H1 (cell line): ENCODE measurements around the gene FGF1. TPM values are rescaled to one million over a fixed set of nuclear protein-coding genes. Genes with fewer than 3 reads are reported as not detected.

ENCODE experiments used
- CTCF ChIA-PET: fragments of 300-600 bp; sonication (Branson Sonifier 250); formaldehyde crosslinking; loops from one replicate; lab custom pipeline; 2021; ENCODE audit not compliant: partially characterized antibody; lab: Charles Lee
- POLR2A ChIA-PET: fragments of 300-600 bp; sonication (Branson Sonifier 250); formaldehyde crosslinking; loops from one replicate; lab custom pipeline; 2021; ENCODE audit warnings: inconsistent platforms; ENCODE audit not compliant: partially characterized antibody; lab: Charles Lee
- DNase-seq, 2 experiments: peaks; one replicate each; pipeline versions ENCODE4 v3.0.0 to v3.0.0-alpha.2; 2010 to 2022; ENCODE audit warnings: low spot score in 2 of 2, low read depth in 1 of 2, mixed read lengths in 1 of 2
- FAIRE-seq: peaks from 2 replicates; lab custom pipeline; 2011; peaks lifted over from hg19 to GRCh38; lab: Jason Lieb, UNC
- H2AFZ ChIP-seq: 2 replicates; pipeline ENCODE4 v1.8.1; 2012; ENCODE audit warnings: low read length, inconsistent platforms
- H2AK5ac ChIP-seq: 2 replicates; pipeline ENCODE4 v1.6.1; 2013; ENCODE audit warnings: low read depth, low read length
- H2BK120ac ChIP-seq: replicated peaks from 2 replicates; pipeline ENCODE3; 2013; ENCODE audit warnings: low read depth, low read length, inconsistent platforms
- H2BK12ac ChIP-seq: 2 replicates; pipeline ENCODE4 v1.6.1; 2013; ENCODE audit warnings: low read depth, low read length
- H2BK15ac ChIP-seq: 2 replicates; pipeline ENCODE4 v1.6.1; 2013; ENCODE audit warnings: low read length
- H2BK20ac ChIP-seq: 2 replicates; pipeline ENCODE4 v1.6.1; 2013; ENCODE audit warnings: low read length
- H2BK5ac ChIP-seq: 2 replicates; pipeline ENCODE4 v1.6.1; 2013; ENCODE audit warnings: low read depth, low read length
- H3K14ac ChIP-seq: 2 replicates; pipeline ENCODE4 v1.6.1; 2013; ENCODE audit warnings: inconsistent platforms; ENCODE audit not compliant: insufficient read length
- H3K18ac ChIP-seq: 2 replicates; pipeline ENCODE4 v1.6.1; 2013; ENCODE audit warnings: low read length; ENCODE audit errors: extremely low read depth
- H3K23ac ChIP-seq: 2 replicates; pipeline ENCODE4 v1.6.1; 2013; ENCODE audit warnings: inconsistent platforms; ENCODE audit not compliant: insufficient read length
- H3K23me2 ChIP-seq: 2 replicates; pipeline ENCODE4 v1.6.1; 2013; ENCODE audit warnings: low read depth, low read length
- H3K27ac ChIP-seq: 2 replicates; pipeline ENCODE4 v1.6.1; 2011; ENCODE audit warnings: low read depth, low read length, inconsistent platforms
- H3K27me3 ChIP-seq, 4 experiments: replicated peaks in 1 of 4; 1 replicate in 1 of 4; 2 replicates in 3 of 4; pipeline versions ENCODE4 v1.6.1 to v1.8.1; 2011 to 2013; ENCODE audit warnings: low read length in 3 of 4, mild to moderate bottlenecking in 3 of 4, inconsistent platforms in 2 of 4, mixed read lengths in 2 of 4, moderate library complexity in 1 of 4; ENCODE audit not compliant: control insufficient read depth in 3 of 4, insufficient read depth in 3 of 4; ENCODE audit errors: extremely low read depth in 1 of 4
- H3K36me3 ChIP-seq, 4 experiments: 2 replicates each; pipeline versions ENCODE4 v1.6.1 to v1.8.1; 2011 to 2013; ENCODE audit warnings: mild to moderate bottlenecking in 4 of 4, low read length in 3 of 4, moderate library complexity in 2 of 4, control low read depth in 1 of 4, inconsistent platforms in 1 of 4; ENCODE audit not compliant: insufficient read depth in 4 of 4, control insufficient read depth in 2 of 4
- H3K4ac ChIP-seq: replicated peaks from 2 replicates; pipeline ENCODE3; 2013; ENCODE audit warnings: low read length, low read depth, mixed read lengths, inconsistent platforms; ENCODE audit not compliant: insufficient read length
- H3K4me1 ChIP-seq, 4 experiments: replicated peaks in 1 of 4; 1 replicate in 1 of 4; 2 replicates in 3 of 4; pipeline versions ENCODE4 v1.6.1 to v1.8.1; 2011 to 2013; ENCODE audit warnings: low read length in 3 of 4, inconsistent platforms in 2 of 4, mixed read lengths in 1 of 4; ENCODE audit not compliant: insufficient read depth in 4 of 4, control insufficient read depth in 3 of 4
- H3K4me2 ChIP-seq, 2 experiments: 2 replicates each; pipeline versions ENCODE4 v1.6.1 to v1.8.1; 2011 to 2013; ENCODE audit warnings: low read depth in 2 of 2, low read length in 2 of 2, control low read depth in 1 of 2, inconsistent platforms in 1 of 2, mild to moderate bottlenecking in 1 of 2; ENCODE audit not compliant: insufficient read depth in 1 of 2
- H3K4me3 ChIP-seq, 4 experiments: fragments of 200-600, 300-600 bp in 1 of 4; sonication (generic), shearing (Covaris generic), sonication (Bioruptor Twin) in 1 of 4; 2 replicates each; pipeline versions ENCODE4 v1.5.1 to v1.8.1; 2011 to 2016; ENCODE audit warnings: low read length in 4 of 4, low read depth in 3 of 4, control low read depth in 2 of 4, inconsistent platforms in 2 of 4, mild to moderate bottlenecking in 2 of 4, mixed read lengths in 1 of 4, moderate library complexity in 1 of 4; ENCODE audit not compliant: insufficient read depth in 2 of 4; ENCODE audit errors: extremely low read depth in 1 of 4
- H3K56ac ChIP-seq: replicated peaks from 2 replicates; pipeline ENCODE3; 2013; ENCODE audit warnings: low read depth, mild to moderate bottlenecking, mixed read lengths, low read length, inconsistent platforms; ENCODE audit not compliant: insufficient read length
- H3K79me1 ChIP-seq: 2 replicates; pipeline ENCODE4 v1.6.1; 2013; ENCODE audit warnings: low read depth, low read length, control low read depth
- H3K79me2 ChIP-seq, 2 experiments: 2 replicates each; pipeline versions ENCODE4 v1.6.1 to v1.8.1; 2012 to 2013; ENCODE audit warnings: low read length in 2 of 2, mild to moderate bottlenecking in 2 of 2, inconsistent platforms in 1 of 2; ENCODE audit not compliant: insufficient read depth in 2 of 2, control insufficient read depth in 1 of 2
- H3K9ac ChIP-seq, 4 experiments: replicated peaks in 1 of 4; 1 replicate in 1 of 4; 2 replicates in 3 of 4; pipeline versions ENCODE4 v1.6.1 to v1.8.1; 2011 to 2013; ENCODE audit warnings: low read depth in 3 of 4, low read length in 3 of 4, control low read depth in 2 of 4, mild to moderate bottlenecking in 2 of 4, moderate library complexity in 2 of 4, inconsistent platforms in 1 of 4; ENCODE audit errors: extremely low read depth in 1 of 4
- H3K9me3 ChIP-seq, 2 experiments: 2 replicates each; pipeline versions ENCODE4 v1.6.1 to v1.8.1; 2012 to 2013; ENCODE audit warnings: mild to moderate bottlenecking in 2 of 2, moderate library complexity in 2 of 2, control low read depth in 1 of 2, inconsistent platforms in 1 of 2, low read depth in 1 of 2, low read length in 1 of 2, mixed read lengths in 1 of 2; ENCODE audit not compliant: insufficient read depth in 2 of 2
- H4K20me1 ChIP-seq, 2 experiments: replicated peaks in 1 of 2; 2 replicates each; pipeline versions ENCODE3 to v1.8.1; 2011 to 2013; ENCODE audit warnings: inconsistent platforms in 2 of 2, low read length in 2 of 2, mild to moderate bottlenecking in 1 of 2; ENCODE audit not compliant: insufficient read depth in 2 of 2, control insufficient read depth in 1 of 2
- H4K5ac ChIP-seq: 2 replicates; pipeline ENCODE4 v1.6.1; 2013; ENCODE audit warnings: low read length, low read depth, mixed read lengths, inconsistent platforms; ENCODE audit not compliant: insufficient read length
- H4K8ac ChIP-seq: 2 replicates; pipeline ENCODE4 v1.8.0; 2013; ENCODE audit warnings: mild to moderate bottlenecking, moderate library complexity, low read length, inconsistent platforms; ENCODE audit not compliant: insufficient read depth; ENCODE audit errors: extremely low read depth
- H4K91ac ChIP-seq: replicated peaks from 2 replicates; pipeline ENCODE3; 2013; ENCODE audit warnings: low read length, mixed read lengths, inconsistent platforms; ENCODE audit not compliant: insufficient read length
- BRCA1 ChIP-seq: IDR thresholded peaks from 2 replicates; pipeline ENCODE4 v1.6.1; 2012; ENCODE audit warnings: low read depth, low read length, improper control_type of control experiment
- CREB1 ChIP-seq: IDR thresholded peaks from 2 replicates; pipeline ENCODE4 v1.6.1; 2012; ENCODE audit warnings: inconsistent platforms
- CTCF ChIP-seq, 3 experiments: IDR thresholded peaks; 1 replicate in 2 of 3; 2 replicates in 1 of 3; pipeline versions ENCODE4 v1.5.1 to v1.6.1; 2011; ENCODE audit warnings: low read length in 3 of 3, mild to moderate bottlenecking in 3 of 3, inconsistent platforms in 2 of 3, low read depth in 1 of 3, moderate library complexity in 1 of 3; ENCODE audit not compliant: insufficient read depth in 1 of 3; ENCODE audit errors: control extremely low read depth in 1 of 3
- GTF2F1 ChIP-seq: IDR thresholded peaks from 2 replicates; pipeline ENCODE4 v1.6.1; 2012; ENCODE audit warnings: low read depth, low read length, improper control_type of control experiment, borderline replicate concordance
- YY1 ChIP-seq: IDR thresholded peaks from 2 replicates; pipeline ENCODE4 v1.6.1; 2011; ENCODE audit warnings: low read depth, mild to moderate bottlenecking, low read length
- WGBS, 2 experiments: shearing (Covaris generic) in 1 of 2; methylation state at CpG; one replicate each; pipeline versions ENCODE4 v1.1.6 to v1.1.7; 2013 to 2015; ENCODE audit warnings: low lambda C conversion rate in 2 of 2, mixed read lengths in 2 of 2, inconsistent platforms in 1 of 2, low coverage in 1 of 2, missing lambda C conversion rate in 1 of 2; ENCODE audit not compliant: insufficient replicate concordance in 2 of 2, insufficient coverage in 1 of 2, insufficient read length in 1 of 2; ENCODE audit errors: extremely low coverage in 1 of 2, missing lambda C conversion rate in 1 of 2; 5-methylcytosine and 5-hydroxymethylcytosine counted together
- polyA plus RNA-seq, 7 experiments: library from polyadenylated mRNA; depleted of rRNA in 3 of 7; stranded (reverse) in 5 of 7; unstranded in 2 of 7; fragments of >200 nt in 5 of 7; fragments of 200-250 nt in 2 of 7; gene quantifications; 1 replicate in 5 of 7; 2 replicates in 1 of 7; 4 replicates in 1 of 7; pipeline versions ENCODE4 v1.2.1 to v1.2.3, GENCODE V29; 2011 to 2013; ENCODE audit warnings: missing spikeins in 2 of 7, mixed read lengths in 2 of 7
- total RNA-seq: library from RNA; stranded (reverse); fragmentation: NEBNext Ultra II Directional; extraction: Animal tissue kit (Norgen Biotek cat#: 25700); gene quantifications from 2 replicates; pipeline ENCODE4 v1.2.1, GENCODE V29; 2021
- TF ChIP-seq, protein P1 (sequence below): IDR thresholded peaks from 2 replicates; pipeline ENCODE4 v1.6.1; 2012; ENCODE audit warnings: inconsistent platforms

Gene FGF1
- total and polyA plus RNA-seq, 2 of the 8 experiments (the other 6 are each of a cell fraction or from before 2014, with no cell fraction given), result 0.30 to 0.50 TPM

DNA sequence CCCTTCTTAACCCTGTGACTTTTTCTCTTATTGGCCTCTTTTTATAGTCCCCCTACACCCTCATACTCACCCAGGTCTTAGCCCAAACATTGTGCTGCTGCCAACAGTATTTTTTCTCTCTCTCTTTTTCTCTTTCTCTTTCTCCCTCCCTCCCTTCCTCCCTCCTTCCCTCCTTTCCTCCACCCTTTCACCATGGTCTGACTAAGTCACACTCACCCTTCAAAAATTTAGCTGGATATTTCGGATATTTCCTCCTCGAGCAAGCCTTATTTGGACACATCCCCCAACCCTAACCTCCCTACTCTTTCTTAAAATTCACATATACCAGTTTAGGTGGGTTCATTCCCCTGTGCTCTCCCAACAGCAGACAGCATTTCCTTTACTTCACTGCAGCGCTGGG, 64.7 kb downstream of the FGF1 start:
- no peaks in the 10 kb centered on the region for H3K27me3 ChIP-seq
- H3K9me3 ChIP-seq, result no peaks in the 10 kb centered on the region; a peak in 1 of 4 replicates
- H4K8ac ChIP-seq, result no peak overlapping the region
- no peak overlapping the region for H4K91ac ChIP-seq
- no peaks in the 10 kb centered on the region for H3K79me2 ChIP-seq
- H4K20me1 ChIP-seq, result no peaks in the 10 kb centered on the region
- H3K27ac ChIP-seq, result no peak overlapping the region
- H2AFZ ChIP-seq, result no peak overlapping the region
- H3K18ac ChIP-seq, result no peak overlapping the region
- ChIA-PET CTCF (interaction anchor here (3.3 kb wide), 1 partner anchor 34 kb away, joined by 16 read pairs; no protein-coding TSS in a partner anchor), POLR2A (no interaction called here)
- FAIRE-seq, result no peak
- no peaks in the 10 kb centered on the region for H3K79me1 ChIP-seq
- H3K14ac ChIP-seq, result no peak overlapping the region
- H3K36me3 ChIP-seq, result no peaks in the 10 kb centered on the region
- no peak overlapping the region for H3K4me2 ChIP-seq
- no peak overlapping the region for H2BK15ac ChIP-seq
- H2BK20ac ChIP-seq, result no peak overlapping the region
- WGBS, 2 experiments, result 77% methylated on average over 3 of the region's 3 CpGs; no CpG with 5 or more reads in 1 of the 2 experiments
- no peak overlapping the region for H3K4ac ChIP-seq
- no peak overlapping the region for H3K9ac ChIP-seq
- H2BK12ac ChIP-seq, result no peak overlapping the region
- H3K56ac ChIP-seq, result no peak overlapping the region
- no peaks in the 10 kb centered on the region for H3K23me2 ChIP-seq
- peaks cover 0 to 8% (median 0%) of the 10 kb centered on the region in 4 experiments; a peak in 1 of 7 replicates for H3K4me1 ChIP-seq
- no peak for DNase-seq
- no peak overlapping the region for H3K4me3 ChIP-seq
- H2BK5ac ChIP-seq, result no peak overlapping the region
- H3K23ac ChIP-seq, result no peak overlapping the region
- H4K5ac ChIP-seq, result no peak overlapping the region
- H2BK120ac ChIP-seq, result no peak overlapping the region
- TF ChIP-seq CTCF (IDR thresholded peaks at IDR 0.05; ENCODE audit: control extremely low read depth in 1 of 3, insufficient read depth in 1 of 3, low read depth in 1 of 3, low read length in 3 of 3) (no peak), CREB1 (no peak), YY1 (no peak), BRCA1 (no peak), GTF2F1 (no peak)
- TF ChIP-seq, protein P1, sequence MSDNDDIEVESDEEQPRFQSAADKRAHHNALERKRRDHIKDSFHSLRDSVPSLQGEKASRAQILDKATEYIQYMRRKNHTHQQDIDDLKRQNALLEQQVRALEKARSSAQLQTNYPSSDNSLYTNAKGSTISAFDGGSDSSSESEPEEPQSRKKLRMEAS, result no peak
- H2AK5ac ChIP-seq, result no peak overlapping the region
